GM23338 (cell line): Measurements from ENCODE around the gene MACIR. TPM values are rescaled to one million over a fixed set of nuclear protein-coding genes. Genes with fewer than 3 reads are reported as not detected.

Source experiments
- ATAC-seq: fragments of 200-7000 bp; cut with Tn5 transposase; 3 replicates; pipeline ENCODE4 v1.9.1; 2020
- DNase-seq: peaks from one replicate; pipeline ENCODE4 v3.0.0-alpha.2; 2015; ENCODE audit warnings: low spot score
- H2AFZ ChIP-seq: fragments of 200-600 bp; sonication (generic); 2 replicates; pipeline ENCODE4 v1.8.0; 2016; ENCODE audit warnings: antibody characterized with exemption, mild to moderate bottlenecking, moderate library complexity
- H3F3A ChIP-seq: fragments of 200-600 bp; sonication (generic); replicated peaks from 2 replicates; pipeline ENCODE4 v1.8.0; 2017; ENCODE audit warnings: antibody characterized with exemption, mixed run types, low read depth
- H3K27ac ChIP-seq: fragments of 200-600 bp; sonication (generic); 2 replicates; pipeline ENCODE4 v1.6.1; 2016; ENCODE audit warnings: low read depth
- H3K27me3 ChIP-seq: fragments of 200-600 bp; sonication (generic); 2 replicates; pipeline ENCODE4 v1.8.0; 2016; ENCODE audit warnings: mild to moderate bottlenecking, mixed run types, moderate library complexity; ENCODE audit not compliant: insufficient read depth
- H3K36me3 ChIP-seq: fragments of 200-600 bp; sonication (generic); 2 replicates; pipeline ENCODE4 v1.8.0; 2016; ENCODE audit warnings: mild to moderate bottlenecking; ENCODE audit not compliant: insufficient read depth
- H3K4me1 ChIP-seq: fragments of 200-600 bp; sonication (generic); 2 replicates; pipeline ENCODE4 v1.8.0; 2016; ENCODE audit warnings: mild to moderate bottlenecking, moderate library complexity; ENCODE audit not compliant: insufficient read depth
- H3K4me2 ChIP-seq: fragments of 200-600 bp; sonication (generic); 2 replicates; pipeline ENCODE4 v1.7.1; 2017; ENCODE audit warnings: mixed run types
- H3K4me3 ChIP-seq: fragments of 200-600 bp; sonication (generic); 2 replicates; pipeline ENCODE4 v1.6.1; 2016; ENCODE audit warnings: mixed run types
- H3K79me2 ChIP-seq: fragments of 200-600 bp; sonication (generic); replicated peaks from 2 replicates; pipeline ENCODE4 v1.8.0; 2017; ENCODE audit warnings: mild to moderate bottlenecking; ENCODE audit not compliant: insufficient read depth
- H3K9me2 ChIP-seq: fragments of 200-600 bp; sonication (generic); 2 replicates; pipeline ENCODE4 v1.8.0; 2017; ENCODE audit not compliant: insufficient read depth
- H4K20me1 ChIP-seq: fragments of 200-600 bp; sonication (generic); replicated peaks from 2 replicates; pipeline ENCODE4 v1.8.0; 2017; ENCODE audit warnings: mild to moderate bottlenecking; ENCODE audit not compliant: insufficient read depth
- H3K27ac Mint-ChIP-seq: 2 replicates; pipeline ENCODE4 v1.8.0; 2020; ENCODE audit warnings: inconsistent platforms, mild to moderate bottlenecking, moderate library complexity, mixed read lengths
- H3K27me3 Mint-ChIP-seq: 3 replicates; pipeline ENCODE4 v1.8.0; 2022; ENCODE audit warnings: low read depth, mild to moderate bottlenecking, moderate library complexity, mixed read lengths, inconsistent platforms; ENCODE audit not compliant: insufficient read depth, poor library complexity
- H3K36me3 Mint-ChIP-seq: 3 replicates; pipeline ENCODE4 v1.8.0; 2021; ENCODE audit warnings: low read depth, mild to moderate bottlenecking, inconsistent platforms, moderate library complexity, mixed read lengths
- H3K4me1 Mint-ChIP-seq: 3 replicates; pipeline ENCODE4 v1.8.0; 2020; ENCODE audit warnings: mild to moderate bottlenecking, inconsistent platforms, mixed read lengths
- H3K4me3 Mint-ChIP-seq: 3 replicates; pipeline ENCODE4 v1.8.0; 2021; ENCODE audit warnings: moderate library complexity, mild to moderate bottlenecking, inconsistent platforms, mixed read lengths
- H3K9me3 Mint-ChIP-seq: 3 replicates; pipeline ENCODE4 v1.8.0; 2020; ENCODE audit warnings: moderate library complexity, mild to moderate bottlenecking, inconsistent platforms, mixed read lengths
- CREB1 ChIP-seq: fragments of 250-450 bp; sonication (Bioruptor Pico); IDR thresholded peaks from 2 replicates; pipeline ENCODE4 v1.5.0; 2020; ENCODE audit warnings: low read depth, mild to moderate bottlenecking, moderate library complexity
- ETS1 ChIP-seq: IDR thresholded peaks from 2 replicates; pipeline ENCODE4 v1.6.1; 2016; ENCODE audit warnings: antibody characterized with exemption
- EZH2 ChIP-seq: fragments of 200-600 bp; sonication (generic); IDR thresholded peaks from one replicate; pipeline ENCODE4 v1.8.0; 2017; ENCODE audit warnings: antibody characterized with exemption, mild to moderate bottlenecking, low read depth; ENCODE audit not compliant: unreplicated experiment
- EZH2phosphoT487 ChIP-seq: fragments of 200-600 bp; sonication (generic); IDR thresholded peaks from one replicate; pipeline ENCODE4 v1.8.1; 2018; ENCODE audit warnings: antibody characterized with exemption; ENCODE audit not compliant: unreplicated experiment
- JUNB ChIP-seq: IDR thresholded peaks from one replicate; pipeline ENCODE4 v1.6.1; 2016; ENCODE audit warnings: antibody characterized with exemption; ENCODE audit not compliant: unreplicated experiment
- NANOG ChIP-seq: IDR thresholded peaks from 2 replicates; pipeline ENCODE4 v1.6.1; 2016; ENCODE audit warnings: antibody characterized with exemption, borderline replicate concordance
- POLR2AphosphoS5 ChIP-seq: IDR thresholded peaks from 2 replicates; pipeline ENCODE4 v1.6.1; 2016; ENCODE audit warnings: antibody characterized with exemption, low read depth
- STAT1 ChIP-seq: IDR thresholded peaks from one replicate; pipeline ENCODE4 v1.6.1; 2016; ENCODE audit warnings: antibody characterized with exemption; ENCODE audit not compliant: unreplicated experiment
- ZNF114 ChIP-seq: fragments of 250-450 bp; sonication (Bioruptor Pico); IDR thresholded peaks from 2 replicates; pipeline ENCODE4 v1.5.0; 2020; ENCODE audit warnings: mild to moderate bottlenecking, moderate library complexity
- ZNF331 ChIP-seq: fragments of 250-450 bp; sonication (Bioruptor Pico); IDR thresholded peaks from 2 replicates; pipeline ENCODE4 v1.5.0; 2020; ENCODE audit warnings: low read depth, mild to moderate bottlenecking, moderate library complexity
- polyA plus RNA-seq: library from polyadenylated mRNA; unstranded; fragments of >200 nt; fragmentation: Nextera tagmentation; extraction: Ambion mirVana; gene quantifications from 2 replicates; pipeline ENCODE4 v1.2.1, GENCODE V29; 2016
- total RNA-seq: library from RNA; depleted of rRNA; stranded (reverse); fragments of >200 nt; shearing (Covaris generic); gene quantifications from 2 replicates; pipeline ENCODE4 v1.2.3, GENCODE V29; 2014
- TF ChIP-seq, protein P1 (sequence below): IDR thresholded peaks from one replicate; pipeline ENCODE4 v1.6.1; 2018; ENCODE audit warnings: antibody characterized with exemption; ENCODE audit not compliant: unreplicated experiment
- TF ChIP-seq, protein P2 (sequence below): fragments of 250-450 bp; sonication (Bioruptor Pico); IDR thresholded peaks from 2 replicates; pipeline ENCODE4 v1.5.0; 2020; ENCODE audit warnings: mild to moderate bottlenecking, moderate library complexity
- TF ChIP-seq, protein P3 (sequence below), 2 experiments: fragments of 200-600 bp in 1 of 2; sonication (generic) in 1 of 2; conservative IDR thresholded peaks; 2 replicates each; pipeline versions ENCODE4 v1.5.1 to v1.6.1; 2016 to 2017; ENCODE audit warnings: antibody characterized with exemption in 2 of 2, low read depth in 2 of 2, mild to moderate bottlenecking in 2 of 2, moderate library complexity in 1 of 2

MACIR gene
- total and polyA plus RNA-seq, 2 experiments from 2014 or later: 11.7 to 27.6 TPM

GRCh38 chr5:103259705-103260355 lies 1.3 kb downstream of the MACIR start:
- peak; percentile 58 for DNase-seq
- H3K4me3 Mint-ChIP-seq: peak overlapping the region; percentile 96
- H2AFZ ChIP-seq: peak overlapping the region; percentile 40; the same call in 1 of the 2 replicates

More at GRCh38 chr5:103259705-103260355, 1.3 kb downstream of the MACIR start:
- Histone ChIP-seq H3K9me2 (no peaks in the 10 kb centered on the region), H3K4me3 (peak overlapping the region; percentile 84), H3K79me2 (peaks cover 54% of the 10 kb centered on the region), H3K4me1 (peaks cover 30% of the 10 kb centered on the region), H3F3A (no peaks in the 10 kb centered on the region), H4K20me1 (peaks cover 13% of the 10 kb centered on the region), H3K36me3 (no peaks in the 10 kb centered on the region), H3K27ac (no peak overlapping the region), H3K27me3 (no peaks in the 10 kb centered on the region), H3K4me2 (peak overlapping the region; percentile 85)
- Mint-ChIP-seq H3K9me3 (no peaks in the 10 kb centered on the region), H3K36me3 (no peaks in the 10 kb centered on the region), H3K4me1 (peaks cover 38% of the 10 kb centered on the region), H3K27ac (peak overlapping the region; percentile 42; the same call in 1 of the 2 replicates), H3K27me3 (no peaks in the 10 kb centered on the region)
- ATAC-seq: peak; percentile 4
- TF ChIP-seq CREB1 (no peak), NANOG (no peak), POLR2AphosphoS5 (no peak), EZH2phosphoT487 (no peak), ZNF331 (no peak), EZH2 (no peak), ETS1 (no peak), STAT1 (no peak), ZNF114 (CRISPR knock-in tag) (no peak), JUNB (no peak)
- TF ChIP-seq, protein P1, sequence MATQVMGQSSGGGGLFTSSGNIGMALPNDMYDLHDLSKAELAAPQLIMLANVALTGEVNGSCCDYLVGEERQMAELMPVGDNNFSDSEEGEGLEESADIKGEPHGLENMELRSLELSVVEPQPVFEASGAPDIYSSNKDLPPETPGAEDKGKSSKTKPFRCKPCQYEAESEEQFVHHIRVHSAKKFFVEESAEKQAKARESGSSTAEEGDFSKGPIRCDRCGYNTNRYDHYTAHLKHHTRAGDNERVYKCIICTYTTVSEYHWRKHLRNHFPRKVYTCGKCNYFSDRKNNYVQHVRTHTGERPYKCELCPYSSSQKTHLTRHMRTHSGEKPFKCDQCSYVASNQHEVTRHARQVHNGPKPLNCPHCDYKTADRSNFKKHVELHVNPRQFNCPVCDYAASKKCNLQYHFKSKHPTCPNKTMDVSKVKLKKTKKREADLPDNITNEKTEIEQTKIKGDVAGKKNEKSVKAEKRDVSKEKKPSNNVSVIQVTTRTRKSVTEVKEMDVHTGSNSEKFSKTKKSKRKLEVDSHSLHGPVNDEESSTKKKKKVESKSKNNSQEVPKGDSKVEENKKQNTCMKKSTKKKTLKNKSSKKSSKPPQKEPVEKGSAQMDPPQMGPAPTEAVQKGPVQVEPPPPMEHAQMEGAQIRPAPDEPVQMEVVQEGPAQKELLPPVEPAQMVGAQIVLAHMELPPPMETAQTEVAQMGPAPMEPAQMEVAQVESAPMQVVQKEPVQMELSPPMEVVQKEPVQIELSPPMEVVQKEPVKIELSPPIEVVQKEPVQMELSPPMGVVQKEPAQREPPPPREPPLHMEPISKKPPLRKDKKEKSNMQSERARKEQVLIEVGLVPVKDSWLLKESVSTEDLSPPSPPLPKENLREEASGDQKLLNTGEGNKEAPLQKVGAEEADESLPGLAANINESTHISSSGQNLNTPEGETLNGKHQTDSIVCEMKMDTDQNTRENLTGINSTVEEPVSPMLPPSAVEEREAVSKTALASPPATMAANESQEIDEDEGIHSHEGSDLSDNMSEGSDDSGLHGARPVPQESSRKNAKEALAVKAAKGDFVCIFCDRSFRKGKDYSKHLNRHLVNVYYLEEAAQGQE: no peak
- TF ChIP-seq, protein P2, sequence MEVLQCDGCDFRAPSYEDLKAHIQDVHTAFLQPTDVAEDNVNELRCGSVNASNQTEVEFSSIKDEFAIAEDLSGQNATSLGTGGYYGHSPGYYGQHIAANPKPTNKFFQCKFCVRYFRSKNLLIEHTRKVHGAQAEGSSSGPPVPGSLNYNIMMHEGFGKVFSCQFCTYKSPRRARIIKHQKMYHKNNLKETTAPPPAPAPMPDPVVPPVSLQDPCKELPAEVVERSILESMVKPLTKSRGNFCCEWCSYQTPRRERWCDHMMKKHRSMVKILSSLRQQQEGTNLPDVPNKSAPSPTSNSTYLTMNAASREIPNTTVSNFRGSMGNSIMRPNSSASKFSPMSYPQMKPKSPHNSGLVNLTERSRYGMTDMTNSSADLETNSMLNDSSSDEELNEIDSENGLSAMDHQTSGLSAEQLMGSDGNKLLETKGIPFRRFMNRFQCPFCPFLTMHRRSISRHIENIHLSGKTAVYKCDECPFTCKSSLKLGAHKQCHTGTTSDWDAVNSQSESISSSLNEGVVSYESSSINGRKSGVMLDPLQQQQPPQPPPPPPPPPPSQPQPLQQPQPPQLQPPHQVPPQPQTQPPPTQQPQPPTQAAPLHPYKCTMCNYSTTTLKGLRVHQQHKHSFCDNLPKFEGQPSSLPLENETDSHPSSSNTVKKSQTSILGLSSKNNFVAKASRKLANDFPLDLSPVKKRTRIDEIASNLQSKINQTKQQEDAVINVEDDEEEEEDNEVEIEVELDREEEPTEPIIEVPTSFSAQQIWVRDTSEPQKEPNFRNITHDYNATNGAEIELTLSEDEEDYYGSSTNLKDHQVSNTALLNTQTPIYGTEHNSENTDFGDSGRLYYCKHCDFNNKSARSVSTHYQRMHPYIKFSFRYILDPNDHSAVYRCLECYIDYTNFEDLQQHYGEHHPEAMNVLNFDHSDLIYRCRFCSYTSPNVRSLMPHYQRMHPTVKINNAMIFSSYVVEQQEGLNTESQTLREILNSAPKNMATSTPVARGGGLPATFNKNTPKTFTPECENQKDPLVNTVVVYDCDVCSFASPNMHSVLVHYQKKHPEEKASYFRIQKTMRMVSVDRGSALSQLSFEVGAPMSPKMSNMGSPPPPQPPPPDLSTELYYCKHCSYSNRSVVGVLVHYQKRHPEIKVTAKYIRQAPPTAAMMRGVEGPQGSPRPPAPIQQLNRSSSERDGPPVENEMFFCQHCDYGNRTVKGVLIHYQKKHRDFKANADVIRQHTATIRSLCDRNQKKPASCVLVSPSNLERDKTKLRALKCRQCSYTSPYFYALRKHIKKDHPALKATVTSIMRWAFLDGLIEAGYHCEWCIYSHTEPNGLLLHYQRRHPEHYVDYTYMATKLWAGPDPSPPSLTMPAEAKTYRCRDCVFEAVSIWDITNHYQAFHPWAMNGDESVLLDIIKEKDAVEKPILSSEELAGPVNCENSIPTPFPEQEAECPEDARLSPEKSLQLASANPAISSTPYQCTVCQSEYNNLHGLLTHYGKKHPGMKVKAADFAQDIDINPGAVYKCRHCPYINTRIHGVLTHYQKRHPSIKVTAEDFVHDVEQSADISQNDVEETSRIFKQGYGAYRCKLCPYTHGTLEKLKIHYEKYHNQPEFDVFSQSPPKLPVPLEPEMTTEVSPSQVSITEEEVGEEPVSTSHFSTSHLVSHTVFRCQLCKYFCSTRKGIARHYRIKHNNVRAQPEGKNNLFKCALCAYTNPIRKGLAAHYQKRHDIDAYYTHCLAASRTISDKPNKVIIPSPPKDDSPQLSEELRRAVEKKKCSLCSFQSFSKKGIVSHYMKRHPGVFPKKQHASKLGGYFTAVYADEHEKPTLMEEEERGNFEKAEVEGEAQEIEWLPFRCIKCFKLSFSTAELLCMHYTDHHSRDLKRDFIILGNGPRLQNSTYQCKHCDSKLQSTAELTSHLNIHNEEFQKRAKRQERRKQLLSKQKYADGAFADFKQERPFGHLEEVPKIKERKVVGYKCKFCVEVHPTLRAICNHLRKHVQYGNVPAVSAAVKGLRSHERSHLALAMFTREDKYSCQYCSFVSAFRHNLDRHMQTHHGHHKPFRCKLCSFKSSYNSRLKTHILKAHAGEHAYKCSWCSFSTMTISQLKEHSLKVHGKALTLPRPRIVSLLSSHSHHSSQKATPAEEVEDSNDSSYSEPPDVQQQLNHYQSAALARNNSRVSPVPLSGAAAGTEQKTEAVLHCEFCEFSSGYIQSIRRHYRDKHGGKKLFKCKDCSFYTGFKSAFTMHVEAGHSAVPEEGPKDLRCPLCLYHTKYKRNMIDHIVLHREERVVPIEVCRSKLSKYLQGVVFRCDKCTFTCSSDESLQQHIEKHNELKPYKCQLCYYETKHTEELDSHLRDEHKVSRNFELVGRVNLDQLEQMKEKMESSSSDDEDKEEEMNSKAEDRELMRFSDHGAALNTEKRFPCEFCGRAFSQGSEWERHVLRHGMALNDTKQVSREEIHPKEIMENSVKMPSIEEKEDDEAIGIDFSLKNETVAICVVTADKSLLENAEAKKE (CRISPR knock-in tag): no peak
- TF ChIP-seq, protein P3, sequence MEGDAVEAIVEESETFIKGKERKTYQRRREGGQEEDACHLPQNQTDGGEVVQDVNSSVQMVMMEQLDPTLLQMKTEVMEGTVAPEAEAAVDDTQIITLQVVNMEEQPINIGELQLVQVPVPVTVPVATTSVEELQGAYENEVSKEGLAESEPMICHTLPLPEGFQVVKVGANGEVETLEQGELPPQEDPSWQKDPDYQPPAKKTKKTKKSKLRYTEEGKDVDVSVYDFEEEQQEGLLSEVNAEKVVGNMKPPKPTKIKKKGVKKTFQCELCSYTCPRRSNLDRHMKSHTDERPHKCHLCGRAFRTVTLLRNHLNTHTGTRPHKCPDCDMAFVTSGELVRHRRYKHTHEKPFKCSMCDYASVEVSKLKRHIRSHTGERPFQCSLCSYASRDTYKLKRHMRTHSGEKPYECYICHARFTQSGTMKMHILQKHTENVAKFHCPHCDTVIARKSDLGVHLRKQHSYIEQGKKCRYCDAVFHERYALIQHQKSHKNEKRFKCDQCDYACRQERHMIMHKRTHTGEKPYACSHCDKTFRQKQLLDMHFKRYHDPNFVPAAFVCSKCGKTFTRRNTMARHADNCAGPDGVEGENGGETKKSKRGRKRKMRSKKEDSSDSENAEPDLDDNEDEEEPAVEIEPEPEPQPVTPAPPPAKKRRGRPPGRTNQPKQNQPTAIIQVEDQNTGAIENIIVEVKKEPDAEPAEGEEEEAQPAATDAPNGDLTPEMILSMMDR (conservative IDR thresholded peaks at IDR 0.05; ENCODE audit: low read depth in 2 of 2): no peak
